Osteoblast (primary cell): ENCODE measurements around the gene CCDC148. TPM values are rescaled to one million over a fixed set of nuclear protein-coding genes. Genes with fewer than 3 reads are reported as not detected.

Experiments used
- DNase-seq: peaks from one replicate; pipeline ENCODE4 v3.0.0; 2011; ENCODE audit warnings: low spot score, mixed read lengths; ENCODE audit not compliant: insufficient read length; ENCODE audit errors: missing footprints
- H2AFZ ChIP-seq: 2 replicates; pipeline ENCODE4 v1.6.0; 2011; ENCODE audit warnings: mild to moderate bottlenecking, low read length
- H3K27ac ChIP-seq: 2 replicates; pipeline ENCODE4 v1.5.1; 2011; ENCODE audit warnings: mild to moderate bottlenecking, low read depth, low read length, moderate library complexity
- H3K27me3 ChIP-seq: 2 replicates; pipeline ENCODE4 v1.6.0; 2012; ENCODE audit warnings: mild to moderate bottlenecking, control low read depth, inconsistent platforms, low read length, moderate library complexity; ENCODE audit not compliant: insufficient read depth
- H3K36me3 ChIP-seq: 2 replicates; pipeline ENCODE4 v1.5.1; 2011; ENCODE audit warnings: mild to moderate bottlenecking, low read length, control low read depth, moderate library complexity; ENCODE audit not compliant: insufficient read depth
- H3K4me1 ChIP-seq: 2 replicates; pipeline ENCODE4 v1.5.1; 2011; ENCODE audit warnings: mild to moderate bottlenecking, low read length, control low read depth, moderate library complexity; ENCODE audit not compliant: insufficient read depth
- H3K4me2 ChIP-seq: 2 replicates; pipeline ENCODE4 v1.6.0; 2011; ENCODE audit warnings: mild to moderate bottlenecking, low read length; ENCODE audit not compliant: insufficient read depth
- H3K4me3 ChIP-seq: fragments of 200-600 bp; sonication (generic); 3 replicates; pipeline ENCODE4 v1.5.1; 2012; ENCODE audit warnings: mild to moderate bottlenecking, low read length, inconsistent platforms; ENCODE audit not compliant: insufficient read depth
- H3K79me2 ChIP-seq: 2 replicates; pipeline ENCODE4 v1.6.0; 2012; ENCODE audit warnings: mild to moderate bottlenecking, low read length, control low read depth, inconsistent platforms; ENCODE audit not compliant: insufficient read depth
- H3K9me3 ChIP-seq: 2 replicates; pipeline ENCODE4 v1.5.1; 2011; ENCODE audit warnings: low read depth, low read length, control low read depth
- H4K20me1 ChIP-seq: 2 replicates; pipeline ENCODE4 v1.6.0; 2012; ENCODE audit warnings: mild to moderate bottlenecking, low read length, control low read depth; ENCODE audit not compliant: insufficient read depth
- CTCF ChIP-seq: IDR thresholded peaks from 2 replicates; pipeline ENCODE4 v1.5.1; 2011; ENCODE audit warnings: mild to moderate bottlenecking, low read depth, low read length, moderate library complexity; ENCODE audit errors: extremely low read depth
- total RNA-seq: library from RNA; depleted of rRNA; stranded (reverse); fragments of >200 nt; gene quantifications from 2 replicates; pipeline ENCODE4 v1.2.3, GENCODE V29; 2012

Gene CCDC148
- total RNA-seq, 1 donor = 1.8 TPM

DNA sequence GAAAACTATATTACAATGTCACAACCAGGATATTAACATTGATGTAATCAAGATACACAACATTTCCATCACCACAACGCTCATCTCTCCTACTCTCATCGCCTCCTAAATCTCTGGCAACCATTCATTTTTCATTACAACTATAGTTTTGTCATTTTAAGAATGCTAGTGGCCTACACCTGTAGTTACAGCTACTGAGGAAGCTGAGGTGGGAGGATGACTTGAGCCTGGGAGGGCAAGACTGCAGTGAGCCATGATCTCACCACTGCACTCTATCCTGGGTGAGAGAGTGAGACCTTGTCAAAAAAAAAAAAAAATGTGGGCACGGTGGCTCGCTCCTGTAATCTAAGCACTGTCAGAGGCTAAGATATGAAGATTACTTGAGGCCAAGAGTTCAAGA is 10.7 kb upstream of the CCDC148 start:
- Histone ChIP-seq H3K36me3 (peaks cover 10% of the 10 kb centered on the region), H4K20me1 (peaks cover 21% of the 10 kb centered on the region), H2AFZ (no peak overlapping the region), H3K4me2 (no peak overlapping the region), H3K4me1 (no peaks in the 10 kb centered on the region), H3K27ac (no peak overlapping the region), H3K27me3 (no peaks in the 10 kb centered on the region), H3K79me2 (peaks cover 87% of the 10 kb centered on the region), H3K4me3 (no peak overlapping the region), H3K9me3 (no peaks in the 10 kb centered on the region)
- no peak for DNase-seq
- no peak for TF ChIP-seq CTCF

GRCh38 chr2:158464426-158465281 is 8.1 kb upstream of the CCDC148 start:
- no peak overlapping the region for H3K4me3 ChIP-seq
- H3K4me1 ChIP-seq = peaks cover 7% of the 10 kb centered on the region
- H2AFZ ChIP-seq = no peak overlapping the region
- H3K4me2 ChIP-seq = no peak overlapping the region
- DNase-seq = no peak
- peaks cover 25% of the 10 kb centered on the region for H4K20me1 ChIP-seq
- H3K36me3 ChIP-seq = no peaks in the 10 kb centered on the region
- TF ChIP-seq CTCF = peak; percentile 54
- no peak overlapping the region for H3K27ac ChIP-seq
- peaks cover 91% of the 10 kb centered on the region for H3K79me2 ChIP-seq
- H3K9me3 ChIP-seq = no peaks in the 10 kb centered on the region
- H3K27me3 ChIP-seq = no peaks in the 10 kb centered on the region

DNA sequence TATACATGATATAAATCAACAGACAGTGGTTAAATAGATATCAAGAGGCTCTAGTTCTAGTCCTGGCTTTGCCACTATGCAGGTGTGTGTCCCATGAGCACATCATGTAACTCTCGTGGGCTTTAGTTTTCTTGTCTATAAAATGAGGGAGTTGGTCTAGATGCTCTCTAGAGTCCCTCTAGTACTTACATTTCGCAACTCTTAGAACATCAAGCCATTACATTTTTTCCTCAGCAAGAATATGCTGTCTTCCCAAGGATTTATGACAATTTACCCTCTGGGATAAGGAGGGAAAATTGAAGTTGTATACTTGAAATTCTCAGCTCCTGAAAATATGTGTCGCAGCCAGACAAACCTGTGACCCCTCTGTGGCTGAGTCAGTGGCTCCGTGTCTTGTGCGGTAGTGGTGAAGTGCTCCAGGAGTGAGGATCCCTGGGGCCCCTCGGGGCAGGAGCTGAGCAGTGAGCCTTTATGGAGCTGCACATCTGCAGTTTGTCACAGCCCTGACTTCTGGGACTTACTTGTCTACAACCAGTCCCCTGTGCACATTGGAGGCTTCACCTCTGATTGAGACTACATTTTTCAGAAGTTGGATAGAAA is 7.0 kb upstream of the CCDC148 start:
- no peaks in the 10 kb centered on the region for H3K27me3 ChIP-seq
- no peak overlapping the region for H3K4me2 ChIP-seq
- DNase-seq = no peak
- peaks cover 97% of the 10 kb centered on the region for H3K79me2 ChIP-seq
- no peak overlapping the region for H2AFZ ChIP-seq
- no peaks in the 10 kb centered on the region for H3K36me3 ChIP-seq
- H3K27ac ChIP-seq = no peak overlapping the region
- no peak for TF ChIP-seq CTCF
- H3K9me3 ChIP-seq = no peaks in the 10 kb centered on the region
- no peak overlapping the region for H3K4me3 ChIP-seq
- H3K4me1 ChIP-seq = peaks cover 14% of the 10 kb centered on the region
- H4K20me1 ChIP-seq = peaks cover 32% of the 10 kb centered on the region

- H3K4me2 ChIP-seq = peak overlapping the region; percentile 24
- no peaks in the 10 kb centered on the region for H3K9me3 ChIP-seq
- H3K27ac ChIP-seq = no peak overlapping the region
- H3K4me1 ChIP-seq = peaks cover 22% of the 10 kb centered on the region
- H3K4me3 ChIP-seq = no peak overlapping the region
- H3K79me2 ChIP-seq = peaks cover 83% of the 10 kb centered on the region
- H3K27me3 ChIP-seq = no peaks in the 10 kb centered on the region
- no peak overlapping the region for H2AFZ ChIP-seq
- TF ChIP-seq CTCF = peak; percentile 18
- DNase-seq = no peak
- H4K20me1 ChIP-seq = peaks cover 39% of the 10 kb centered on the region
- no peaks in the 10 kb centered on the region for H3K36me3 ChIP-seq
Measured at GRCh38 chr2:158460632-158461297, 4.2 kb upstream of the CCDC148 start.
